Measurements from ENCODE around the gene ADRB2.

- TF ChIP-seq CTCF (IDR thresholded peaks at IDR 0.05) (no peak), POLR2AphosphoS5 (IDR thresholded peaks at IDR 0.05) (no peak), POLR2A (IDR thresholded peaks at IDR 0.05) (no peak)
These were observed 20.5 kb downstream of the ADRB2 start for GRCh38 chr5:148846930-148847329.
